Stimulated activated CD4-positive, alpha-beta T cell treated with anti-CD3 and anti-CD28 coated beads, Interleukin-2, amount 100 ng/mL, for 48 hours (primary cell): ENCODE data around the gene ZBTB4.
A peak's percentile ranks its signal among the peaks of the same experiment; 100 is the strongest.
"Not testable (repeated sequence)": the region's sequence is repeated elsewhere in the genome, so short reads cannot be mapped to it uniquely, and the experiment has no call there.

ENCODE experiments used
- DNase-seq, 2 donors: peaks; one replicate each; pipeline ENCODE4 v3.0.0-alpha.2; 2020

Gene ZBTB4

DNA sequence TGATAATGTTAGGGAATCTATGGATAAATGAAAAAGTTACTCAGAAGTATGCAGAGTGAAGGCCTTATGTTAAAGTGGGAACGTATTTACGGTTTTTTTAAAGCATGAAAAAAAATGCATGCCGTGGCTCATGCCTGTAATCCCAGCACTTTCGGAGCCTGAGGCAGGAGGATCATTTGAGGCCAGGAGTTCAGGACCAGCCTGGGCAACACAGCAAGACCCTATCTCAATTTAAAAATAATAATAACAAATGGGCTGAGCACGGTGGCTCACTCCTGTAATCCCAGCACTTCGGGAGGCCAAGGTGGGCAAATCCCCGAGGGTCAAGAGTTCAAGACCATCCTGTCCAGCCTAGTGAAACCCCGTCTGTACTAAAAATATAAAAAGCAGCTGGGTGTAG, 10.7 kb upstream of the ZBTB4 start:
- no peak for DNase-seq

DNA sequence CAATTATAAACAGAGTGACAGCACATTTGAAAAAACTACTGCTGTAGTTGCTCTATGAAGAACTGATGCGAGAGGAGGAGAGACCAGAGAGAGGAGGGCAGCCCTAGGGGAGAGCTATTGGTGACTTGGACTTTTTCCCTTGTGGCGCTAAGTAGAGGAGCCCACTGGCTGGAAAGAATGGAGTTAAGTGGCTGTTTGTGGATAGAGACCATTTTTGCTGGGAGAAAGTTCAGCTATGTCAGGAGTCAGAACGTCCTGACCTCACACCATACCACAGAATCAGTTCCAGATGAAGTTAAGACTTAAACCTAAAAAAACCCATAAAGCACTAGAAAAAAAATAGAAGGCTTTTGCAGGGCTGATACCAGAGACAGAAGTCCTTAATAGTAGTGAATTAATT, 6.8 kb upstream of the ZBTB4 start:
- no peak for DNase-seq

DNA sequence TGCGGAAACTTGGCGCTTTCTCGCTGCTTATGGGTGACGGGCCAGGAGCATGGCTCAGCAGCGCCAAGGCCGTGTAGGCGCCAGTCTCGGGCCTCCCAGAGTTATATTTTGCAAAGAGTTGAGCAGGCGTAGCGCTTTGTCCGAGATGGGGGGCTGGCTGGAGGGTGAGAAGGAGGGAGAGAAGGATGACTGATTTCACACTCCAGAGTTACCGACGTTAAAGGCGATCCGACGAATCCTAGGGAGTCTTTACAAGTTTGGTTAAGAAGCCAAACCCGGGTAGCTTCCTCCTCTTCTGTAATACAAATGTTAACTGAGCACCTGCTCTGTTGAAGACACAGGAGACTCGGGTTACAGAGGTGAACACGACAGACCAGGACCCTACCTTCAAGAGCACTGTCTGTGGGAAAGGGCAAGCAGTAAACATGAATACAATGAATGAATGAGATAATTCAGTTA, 5.5 kb upstream of the ZBTB4 start:
- no peak for DNase-seq

DNA sequence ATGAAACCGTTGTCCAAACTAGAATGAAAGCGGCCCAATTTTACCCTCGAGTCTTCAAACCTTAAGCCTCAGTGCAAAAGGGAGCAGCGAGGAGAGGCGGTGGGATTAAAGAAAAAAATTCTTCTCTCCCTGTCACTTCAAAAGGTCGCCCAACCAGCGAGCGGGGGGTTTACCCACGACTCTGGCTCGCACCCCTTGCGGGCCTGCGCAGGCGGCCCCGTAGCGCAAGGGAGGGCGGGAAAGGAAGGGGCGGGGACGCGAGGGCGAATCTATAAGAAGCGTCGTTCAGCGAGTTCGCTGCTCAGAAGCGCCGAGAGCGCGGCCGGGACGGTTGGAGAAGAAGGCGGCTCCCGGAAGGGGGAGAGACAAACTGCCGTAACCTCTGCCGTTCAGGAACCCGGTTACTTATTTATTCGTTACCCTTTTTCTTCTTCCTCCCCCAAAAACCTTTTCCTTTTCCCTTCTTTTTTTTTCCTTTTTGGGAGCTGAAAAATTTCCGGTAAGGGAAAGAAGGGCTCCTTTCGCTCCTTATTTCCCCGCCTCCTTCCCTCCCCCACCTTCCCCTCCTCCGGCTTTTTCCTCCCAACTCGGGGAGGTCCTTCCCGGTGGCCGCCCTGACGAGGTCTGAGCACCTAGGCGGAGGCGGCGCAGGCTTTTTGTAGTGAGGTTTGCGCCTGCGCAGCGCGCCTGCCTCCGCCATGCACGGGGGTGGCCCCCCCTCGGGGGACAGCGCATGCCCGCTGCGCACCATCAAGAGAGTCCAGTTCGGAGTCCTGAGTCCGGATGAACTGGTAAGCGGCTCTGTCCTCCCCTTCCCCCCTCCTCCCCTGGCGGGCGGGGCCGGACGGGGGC, 4.9 kb upstream of the ZBTB4 start, which contains the start of gene POLR2A:
Gene POLR2A, plus strand, starts transcription at position 300 of the 852 bp plus-strand sequence.
- DNase-seq = peak; percentile 96 to 98

DNA sequence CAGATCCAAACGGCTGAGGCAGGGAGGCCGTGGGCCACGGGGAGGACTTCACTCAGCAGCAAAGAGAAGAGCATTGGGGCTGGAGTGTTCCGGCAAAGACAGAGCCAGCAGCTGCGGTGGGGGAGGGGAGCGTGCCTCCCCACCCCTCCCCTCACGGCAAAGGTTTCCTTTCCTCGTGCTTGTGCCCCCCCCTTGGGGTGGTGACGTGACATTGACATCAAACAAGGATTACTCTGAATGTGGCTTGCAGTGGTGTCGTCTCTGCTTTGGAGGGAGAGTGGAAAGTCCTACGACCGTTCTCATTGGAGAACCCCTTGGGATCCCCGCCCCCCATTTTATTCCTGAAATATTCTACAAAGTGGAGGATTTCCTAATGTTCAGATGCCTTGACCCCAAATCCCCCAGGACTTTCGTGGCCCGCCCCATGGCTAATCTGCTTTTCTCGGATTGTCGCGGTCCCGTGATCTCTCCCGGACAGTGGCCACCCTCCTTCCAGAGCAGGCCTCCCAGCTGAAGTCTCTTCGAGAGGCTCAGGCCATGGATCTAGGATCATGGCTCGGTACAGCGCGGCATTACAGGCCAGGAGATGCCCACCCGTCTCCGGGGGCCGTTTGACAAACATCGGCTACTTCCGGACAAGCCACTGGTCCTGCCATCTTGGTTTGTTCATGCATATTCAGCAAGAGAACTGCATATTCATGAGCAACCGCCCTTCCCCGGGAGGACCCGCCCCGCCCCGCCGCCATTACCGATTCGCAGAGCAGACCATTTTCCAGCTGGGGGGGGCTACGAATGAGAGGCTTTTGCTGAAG, 4.0 kb upstream of the ZBTB4 start:
- peak; percentile 88 to 91 for DNase-seq

DNA sequence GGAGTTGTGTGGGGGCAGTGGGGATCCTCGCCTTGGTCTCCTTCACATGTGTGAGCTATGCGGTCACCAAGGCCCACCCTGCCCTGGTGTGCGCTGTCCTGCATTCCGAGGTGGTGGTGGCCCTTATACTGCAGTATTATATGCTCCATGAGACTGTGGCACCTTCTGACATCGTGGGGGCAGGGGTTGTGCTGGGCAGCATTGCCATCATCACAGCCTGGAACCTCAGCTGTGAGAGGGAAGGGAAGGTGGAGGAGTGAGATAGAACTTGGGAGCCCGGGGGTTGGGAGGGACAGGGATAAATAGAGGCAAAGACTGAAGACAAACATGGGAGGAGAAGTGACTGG, 3.3 kb upstream of the ZBTB4 start:
- DNase-seq = not testable (repeated sequence)

DNA sequence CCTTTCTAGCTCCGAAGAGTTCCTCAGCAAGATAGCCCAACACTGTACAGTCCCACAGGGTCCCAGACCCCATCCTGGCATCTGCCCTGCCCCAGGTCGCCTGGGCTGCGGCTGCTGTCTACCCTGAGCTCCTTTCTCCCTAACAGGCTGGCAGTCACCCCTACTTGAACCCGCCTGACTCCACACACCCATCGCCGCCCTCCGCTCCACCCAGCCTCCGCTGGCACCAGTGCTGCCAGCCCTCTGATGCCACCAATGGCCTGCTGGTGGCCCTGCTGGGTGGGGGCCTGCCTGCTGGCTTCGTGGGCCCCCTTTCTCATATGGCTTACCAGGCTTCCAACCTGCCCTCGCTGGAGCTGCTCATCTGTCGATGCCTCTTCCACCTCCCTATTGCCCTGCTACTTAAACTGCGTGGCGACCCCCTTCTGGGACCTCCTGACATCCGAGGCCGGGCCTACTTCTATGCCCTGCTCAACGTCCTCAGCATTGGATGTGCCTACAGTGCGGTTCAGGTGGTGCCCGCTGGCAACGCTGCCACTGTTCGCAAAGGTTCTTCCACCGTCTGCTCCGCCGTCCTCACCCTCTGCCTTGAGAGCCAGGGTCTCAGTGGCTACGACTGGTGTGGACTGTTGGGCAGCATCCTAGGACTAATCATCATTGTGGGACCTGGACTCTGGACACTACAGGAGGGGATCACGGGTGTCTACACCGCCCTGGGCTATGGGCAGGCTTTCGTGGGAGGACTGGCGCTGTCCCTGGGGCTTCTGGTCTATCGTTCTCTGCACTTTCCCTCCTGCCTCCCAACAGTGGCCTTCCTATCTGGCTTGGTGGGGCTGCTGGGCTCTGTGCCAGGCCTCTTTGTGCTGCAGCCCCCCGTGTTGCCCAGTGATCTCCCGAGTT, 2.7 kb upstream of the ZBTB4 start:
- not testable (repeated sequence) for DNase-seq

DNA sequence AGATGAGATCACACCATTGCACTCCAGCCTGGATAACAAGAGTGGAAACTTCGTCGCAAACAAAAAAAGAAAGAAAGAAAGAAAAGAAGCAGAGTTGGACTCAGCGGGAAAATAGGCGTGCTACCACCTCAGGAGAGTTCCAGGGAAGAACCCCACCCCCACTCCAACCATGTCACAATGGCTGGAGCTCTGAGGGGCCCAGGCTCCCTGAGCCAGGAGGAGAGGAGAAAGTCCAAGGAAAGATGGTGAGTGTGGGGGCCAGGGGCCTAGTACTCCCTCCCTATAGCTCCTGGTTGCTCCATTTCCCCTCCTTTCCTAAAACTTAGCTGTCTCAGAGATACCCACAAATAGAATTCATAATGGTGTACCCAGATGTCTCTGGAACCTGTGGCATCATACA, 1.8 kb upstream of the ZBTB4 start, which contains the start of gene SLC35G6:
Gene SLC35G6, plus strand, starts transcription at position 172 of the 400 bp plus-strand sequence. Its CDS starts 71 bp downstream, at position 243.
- not testable (repeated sequence) for DNase-seq

DNA sequence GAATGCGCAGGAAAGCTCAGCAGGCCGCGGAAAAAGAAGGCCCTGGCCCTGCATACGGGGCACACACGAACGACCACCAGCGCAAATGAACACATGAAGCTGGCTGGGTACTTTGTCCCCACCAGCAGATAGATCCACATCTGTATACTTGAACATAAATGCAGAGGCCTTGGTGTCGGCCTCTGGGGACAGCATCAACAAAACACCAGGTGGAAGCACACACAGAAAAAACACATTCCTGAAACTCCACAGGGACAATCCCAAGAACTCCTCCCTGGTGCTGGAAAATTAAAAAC, 606 bp upstream of the ZBTB4 start:
- DNase-seq = no peak

DNA sequence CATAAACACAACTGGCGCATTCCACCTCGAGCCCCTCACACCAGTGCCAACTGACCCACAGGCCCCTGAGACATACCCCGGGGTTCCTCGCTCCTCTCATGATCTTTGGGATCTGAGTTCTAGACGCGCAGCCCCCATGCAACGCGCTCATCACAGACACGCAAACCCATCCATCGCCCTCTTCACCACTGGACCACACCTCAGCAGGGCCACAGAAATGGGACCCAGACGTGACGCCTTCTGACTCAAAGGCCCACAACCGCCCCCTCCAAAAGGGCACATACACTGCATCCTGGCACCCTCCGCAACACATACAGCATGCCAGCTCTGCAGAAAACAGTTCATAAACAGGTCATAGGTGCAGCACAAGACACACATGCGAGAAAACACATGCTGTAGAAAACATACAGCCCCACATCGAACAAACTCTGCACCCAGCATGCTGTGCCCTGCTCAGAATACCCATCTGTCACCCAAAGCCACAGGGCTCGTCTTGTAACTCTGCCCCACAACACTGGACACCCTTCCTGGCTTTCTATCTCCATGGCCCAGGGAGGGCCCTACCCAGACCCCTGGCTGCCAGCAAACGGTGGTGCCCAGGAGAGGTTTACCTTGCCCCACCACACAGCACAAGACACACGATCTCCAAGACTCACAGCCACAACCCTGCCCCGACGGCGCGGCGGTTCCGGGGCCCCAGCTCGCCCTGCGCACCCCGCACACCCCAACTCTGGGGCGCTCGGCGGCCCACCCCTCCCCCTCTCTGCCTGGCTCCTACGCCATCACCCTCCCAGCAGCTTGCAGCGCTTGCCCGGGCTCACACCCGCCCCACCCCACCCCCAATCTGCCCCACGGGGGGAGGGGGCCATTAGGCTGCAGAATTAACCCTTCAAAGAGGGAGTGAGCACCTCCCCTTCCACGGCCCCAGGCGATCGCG, 887 bp downstream of the ZBTB4 start:
- peak in 1 of 2 donors; percentile 38 for DNase-seq

DNA sequence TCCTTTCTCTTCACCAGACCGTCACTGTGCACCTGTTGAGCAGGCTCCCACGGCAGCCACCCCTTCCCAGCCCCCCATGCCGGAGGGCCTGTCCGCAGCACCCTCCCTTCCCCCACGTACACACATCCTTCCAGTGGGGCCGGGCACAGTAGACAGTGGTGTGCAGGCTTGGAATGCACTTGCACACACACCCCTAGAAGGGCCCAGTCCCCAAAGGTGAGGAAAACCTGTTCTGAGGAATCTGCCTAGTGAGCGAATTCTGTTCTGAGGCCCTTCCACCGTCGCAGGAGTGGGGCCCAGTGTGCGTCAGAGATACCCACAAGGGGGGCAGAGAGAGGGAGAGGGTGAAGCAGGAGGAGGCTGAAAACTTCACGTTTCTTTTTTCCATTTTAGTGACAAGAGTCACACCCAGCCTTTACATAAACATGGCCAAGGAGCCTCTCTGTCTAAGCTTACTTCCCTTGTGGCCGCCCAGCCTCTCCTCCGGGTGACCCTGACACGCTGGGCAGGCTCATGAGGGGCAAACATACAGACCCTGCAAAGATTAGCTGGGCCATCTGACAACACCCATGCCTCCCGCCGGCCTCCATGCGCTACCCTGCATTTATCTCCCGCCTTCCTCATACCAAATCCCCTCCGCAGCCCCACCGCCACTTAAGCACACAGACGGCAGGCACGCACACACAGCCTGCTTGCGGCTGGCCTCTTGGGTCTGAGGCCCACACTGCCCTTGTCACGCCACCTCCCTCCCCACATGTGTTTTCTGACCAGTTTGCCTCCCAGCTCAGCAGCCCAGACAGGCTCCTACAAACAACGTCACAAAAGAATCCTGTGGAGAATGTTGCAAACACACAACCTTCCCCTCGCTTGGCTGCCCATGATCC, 1.8 kb downstream of the ZBTB4 start:
- DNase-seq = no peak

DNA sequence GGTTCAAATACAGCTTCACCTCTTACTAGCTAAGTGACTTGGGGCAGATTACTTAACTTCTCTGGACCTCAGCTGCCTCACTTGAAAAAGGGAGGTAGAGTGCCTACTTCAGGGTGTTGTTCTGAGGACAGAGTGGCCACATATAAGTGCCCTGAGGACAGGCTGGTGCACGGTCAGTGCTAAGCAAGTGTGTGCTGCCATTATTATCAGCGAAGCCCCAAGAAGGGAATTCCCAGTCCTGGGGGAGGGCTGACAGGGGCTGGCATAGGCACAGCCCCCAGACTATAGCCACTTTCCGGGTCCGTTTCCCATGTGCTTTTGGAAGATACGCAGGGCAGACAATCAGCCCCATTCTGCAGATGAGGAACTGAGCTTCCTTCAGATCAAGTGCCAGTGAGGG, 2.5 kb downstream of the ZBTB4 start:
- no peak for DNase-seq

DNA sequence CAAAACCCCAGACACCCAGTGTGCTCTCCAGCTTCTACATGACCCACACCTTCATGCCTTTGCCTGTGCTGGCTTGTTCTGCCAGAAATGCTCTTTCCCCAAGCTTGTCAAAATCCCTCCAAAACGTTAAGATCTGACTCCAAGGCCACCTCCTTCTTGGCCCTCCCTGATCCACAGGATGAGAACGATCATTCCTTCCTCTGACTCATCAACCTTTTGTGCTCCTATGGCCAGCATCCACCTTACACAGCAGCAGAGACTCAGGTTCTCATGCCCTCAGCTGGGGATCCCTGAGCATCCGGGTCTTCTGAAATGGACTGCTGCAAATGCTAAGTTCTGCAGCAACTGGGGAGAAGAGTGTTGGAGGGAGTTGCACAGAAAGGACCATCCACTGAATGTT, 2.9 kb downstream of the ZBTB4 start:
- DNase-seq = no peak

DNA sequence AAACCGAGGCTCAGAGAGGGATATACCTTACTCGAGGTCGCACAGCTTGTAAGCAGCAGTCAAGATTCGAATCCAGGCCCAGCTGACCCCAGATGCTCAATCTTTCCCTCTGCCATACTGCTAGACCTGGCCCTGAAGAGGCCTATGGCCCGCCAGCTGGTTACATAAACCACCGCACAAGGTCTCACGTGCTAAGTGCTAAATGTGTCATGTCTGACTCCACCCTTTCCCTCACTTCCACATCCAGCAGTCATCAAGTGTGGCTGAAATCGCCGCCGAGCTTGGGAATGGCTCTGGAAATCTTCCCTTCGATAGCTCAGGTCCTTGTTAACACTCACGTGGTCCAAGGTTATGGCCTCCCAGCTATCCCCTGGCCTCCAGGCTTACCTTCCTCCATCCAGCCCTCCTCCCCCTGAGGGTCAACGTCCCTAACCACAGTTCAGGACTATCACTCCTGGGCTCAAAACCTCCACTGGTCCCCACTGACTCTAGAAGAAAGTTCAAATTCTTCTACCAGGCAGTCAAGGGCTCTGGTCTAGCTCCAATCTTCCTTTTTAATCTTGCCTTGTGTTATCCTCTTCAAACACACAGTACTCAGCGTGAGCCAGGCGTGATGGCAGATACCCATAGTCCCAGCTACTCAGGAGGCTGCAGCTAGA, 3.5 kb downstream of the ZBTB4 start:
- DNase-seq = no peak

DNA sequence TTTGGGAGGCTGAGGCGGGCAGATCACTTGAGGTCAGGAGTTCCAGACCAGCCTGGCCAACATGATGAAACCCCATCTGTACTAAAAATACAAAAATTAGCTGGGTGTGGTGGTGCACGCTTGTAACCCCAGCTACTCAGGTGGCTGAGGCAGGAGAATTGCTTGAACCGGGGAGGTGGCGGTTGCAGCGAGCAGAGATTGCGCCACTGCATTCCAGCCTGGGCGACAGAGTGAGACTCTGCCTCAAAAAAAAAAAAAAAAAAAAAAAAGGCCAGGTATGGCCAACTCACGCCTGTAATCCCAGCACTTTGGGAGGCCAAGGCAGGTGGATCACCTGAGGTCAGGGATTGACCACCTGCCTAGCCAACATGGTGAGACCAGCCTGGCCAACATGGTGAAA, 4.7 kb downstream of the ZBTB4 start:
- DNase-seq = not testable (repeated sequence)

DNA sequence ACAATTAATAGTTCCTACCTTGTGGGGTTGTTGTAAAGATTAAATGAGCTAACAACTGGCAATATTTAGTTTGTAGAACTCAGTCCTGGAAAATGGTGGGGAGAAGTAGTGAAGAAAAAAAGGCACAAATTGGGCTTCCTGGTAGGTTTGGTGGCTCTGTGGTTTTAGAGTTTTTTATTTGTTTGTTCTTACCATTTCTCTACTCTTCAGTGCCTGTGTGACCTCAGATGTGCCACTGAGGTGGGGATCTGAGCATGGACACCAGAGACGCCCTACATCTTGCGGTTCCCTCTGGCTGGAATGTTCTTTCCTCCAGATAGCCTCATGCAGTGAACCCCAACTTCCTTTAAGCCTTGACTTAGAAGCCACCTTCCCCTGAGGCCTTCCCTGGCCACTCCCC, 7.7 kb downstream of the ZBTB4 start:
- no peak for DNase-seq

DNA sequence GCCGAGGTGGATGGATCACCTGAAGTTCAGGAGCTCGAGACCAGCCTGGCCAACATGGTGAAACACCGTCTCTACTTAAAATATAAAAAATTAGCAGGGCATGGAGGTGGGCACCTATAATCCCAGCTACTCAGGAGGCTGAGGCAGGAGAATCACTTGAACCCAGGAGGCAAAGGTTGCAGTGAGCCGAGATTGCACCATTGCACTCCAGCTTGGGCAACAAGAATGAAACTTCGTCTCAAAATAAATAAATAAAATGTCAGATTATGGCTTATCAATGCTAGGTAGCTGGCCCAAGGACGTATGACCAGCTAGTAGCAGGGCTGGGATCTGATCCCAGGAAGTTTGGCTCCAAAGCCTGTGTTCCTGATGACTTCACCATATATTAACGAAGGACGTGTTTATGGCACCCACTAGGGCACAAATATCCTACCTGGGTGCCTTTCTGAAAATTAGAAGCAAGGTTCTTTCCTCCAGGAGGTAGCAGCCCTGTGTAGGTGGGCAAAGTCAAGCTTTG, 8.9 kb downstream of the ZBTB4 start:
- DNase-seq = not testable (repeated sequence)

DNA sequence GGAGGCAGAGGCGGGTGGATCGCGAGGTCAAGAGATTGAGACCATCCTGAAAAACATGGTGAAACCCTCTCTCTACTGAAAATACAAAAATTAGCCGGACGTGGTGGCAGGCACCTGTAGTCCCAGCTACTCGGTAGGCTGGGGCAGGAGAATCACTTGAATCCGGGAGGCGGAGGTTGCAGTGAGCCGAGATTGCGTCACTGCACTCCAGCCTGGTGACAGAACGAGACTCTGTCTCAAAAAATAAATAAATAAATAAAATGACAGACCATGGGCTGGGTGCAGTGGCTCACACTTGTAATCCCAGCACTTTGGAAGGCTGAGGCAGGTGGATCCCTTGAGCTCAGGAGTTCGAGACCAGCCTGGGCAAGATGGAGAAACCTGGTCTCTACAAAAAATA, 9.6 kb downstream of the ZBTB4 start:
- DNase-seq = not testable (repeated sequence)

DNA sequence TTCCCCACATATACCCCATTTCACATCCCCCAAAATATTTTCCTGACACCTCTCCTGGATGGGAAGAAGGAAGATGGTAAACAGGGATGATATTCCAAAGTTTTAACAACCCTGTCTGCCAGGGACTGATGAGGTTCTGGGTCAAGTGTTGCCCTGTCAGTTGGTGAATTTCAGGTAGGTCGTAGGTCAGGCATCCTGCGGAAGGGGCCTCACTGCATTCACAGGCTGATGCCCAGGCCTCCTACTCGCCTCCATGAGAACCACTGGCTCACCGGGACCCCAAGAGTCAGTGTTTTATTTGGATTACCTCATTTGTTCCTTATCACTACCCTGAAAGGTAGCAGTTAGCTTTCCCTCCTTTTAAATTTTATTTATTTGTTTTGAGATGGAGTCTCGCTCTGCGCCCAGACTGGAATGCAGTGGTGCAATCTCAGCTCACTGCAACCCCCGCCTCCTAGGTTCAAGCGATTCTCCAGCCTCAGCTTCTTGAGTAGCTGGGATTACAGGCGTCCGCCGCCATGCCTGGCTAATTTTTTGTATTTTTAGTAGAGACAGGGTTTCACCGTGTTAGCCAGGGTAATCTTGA, 10.5 kb downstream of the ZBTB4 start:
- no peak for DNase-seq

DNA sequence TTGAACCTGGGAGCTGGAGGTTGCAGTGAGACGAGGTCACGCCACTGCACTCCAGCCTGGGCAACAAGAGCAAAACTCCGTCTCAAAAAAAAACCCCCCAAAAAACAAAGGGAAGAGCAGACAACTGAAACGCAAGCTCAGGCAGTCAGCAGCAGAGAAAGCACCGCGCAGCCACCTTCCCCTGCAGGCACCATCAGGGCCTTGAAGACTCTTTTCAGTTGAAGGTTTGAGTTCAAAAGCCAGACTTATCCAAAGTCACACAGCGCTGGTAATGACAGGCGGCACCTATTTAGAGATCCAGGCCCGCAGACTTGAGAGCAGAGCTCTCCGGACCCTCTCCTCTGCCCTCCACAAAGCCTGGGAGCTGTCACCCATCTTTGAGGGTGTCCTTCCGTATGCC, 11.1 kb downstream of the ZBTB4 start:
- DNase-seq = no peak
